H9 (cell line): ENCODE results near the gene MYO15B. TPM values are rescaled to one million over a fixed set of nuclear protein-coding genes. Genes with fewer than 3 reads are reported as not detected.

Experiments
- DNase-seq: peaks from one replicate; pipeline ENCODE4 v3.0.0-alpha.2; 2017
- H2AFZ ChIP-seq: one replicate; pipeline ENCODE4 v1.6.1; 2013; ENCODE audit warnings: mild to moderate bottlenecking, low read length, control low read depth, moderate library complexity
- H2AK5ac ChIP-seq: 2 replicates; pipeline ENCODE4 v1.6.1; 2013; ENCODE audit warnings: low read length, control low read depth, mixed read lengths; ENCODE audit not compliant: insufficient read length
- H2BK120ac ChIP-seq: one replicate; pipeline ENCODE4 v1.6.1; 2013; ENCODE audit warnings: low read depth, mild to moderate bottlenecking, low read length, control low read depth, inconsistent platforms; ENCODE audit not compliant: poor library complexity, severe bottlenecking
- H2BK12ac ChIP-seq: 2 replicates; pipeline ENCODE4 v1.6.1; 2013; ENCODE audit warnings: low read length, control low read depth, mixed read lengths, low read depth; ENCODE audit not compliant: insufficient read length
- H2BK15ac ChIP-seq: 2 replicates; pipeline ENCODE4 v1.6.1; 2013; ENCODE audit warnings: low read depth, low read length, control low read depth
- H2BK20ac ChIP-seq: one replicate; pipeline ENCODE4 v1.6.1; 2013; ENCODE audit warnings: low read depth, mild to moderate bottlenecking, low read length, control low read depth, inconsistent platforms; ENCODE audit not compliant: poor library complexity, severe bottlenecking
- H2BK5ac ChIP-seq: 2 replicates; pipeline ENCODE4 v1.6.1; 2013; ENCODE audit warnings: low read length, control low read depth, mixed read lengths; ENCODE audit not compliant: insufficient read length
- H3K14ac ChIP-seq: 2 replicates; pipeline ENCODE4 v1.6.1; 2013; ENCODE audit warnings: low read length, control low read depth; ENCODE audit not compliant: insufficient read depth
- H3K18ac ChIP-seq: 2 replicates; pipeline ENCODE4 v1.6.1; 2013; ENCODE audit warnings: low read depth, mild to moderate bottlenecking, mixed read lengths, low read length, control low read depth; ENCODE audit not compliant: insufficient read length
- H3K23ac ChIP-seq: 2 replicates; pipeline ENCODE4 v1.6.1; 2013; ENCODE audit warnings: low read length, control low read depth, mixed read lengths, low read depth; ENCODE audit not compliant: insufficient read length
- H3K23me2 ChIP-seq: 2 replicates; pipeline ENCODE4 v1.6.1; 2013; ENCODE audit warnings: low read depth, mild to moderate bottlenecking, mixed read lengths, low read length, control low read depth; ENCODE audit not compliant: insufficient read length, poor library complexity, severe bottlenecking
- H3K27ac ChIP-seq: 2 replicates; pipeline ENCODE4 v1.5.1; 2013; ENCODE audit warnings: low read length, control low read depth, mixed read lengths, low read depth; ENCODE audit not compliant: insufficient read length
- H3K27me3 ChIP-seq: 2 replicates; pipeline ENCODE4 v1.6.1; 2013; ENCODE audit warnings: low read length, control low read depth, inconsistent platforms; ENCODE audit not compliant: insufficient read depth
- H3K4ac ChIP-seq: 2 replicates; pipeline ENCODE4 v1.6.1; 2013; ENCODE audit warnings: low read depth, mild to moderate bottlenecking, control low read depth, inconsistent platforms, low read length, moderate library complexity
- H3K4me1 ChIP-seq: 2 replicates; pipeline ENCODE4 v1.6.1; 2013; ENCODE audit warnings: low read length, control low read depth, inconsistent platforms; ENCODE audit not compliant: insufficient read depth
- H3K4me2 ChIP-seq: 2 replicates; pipeline ENCODE4 v1.6.1; 2013; ENCODE audit warnings: low read length, control low read depth, mixed read lengths; ENCODE audit not compliant: insufficient read length, insufficient read depth
- H3K56ac ChIP-seq: 2 replicates; pipeline ENCODE4 v1.6.1; 2013; ENCODE audit warnings: low read depth, mild to moderate bottlenecking, mixed read lengths, low read length, control low read depth; ENCODE audit not compliant: insufficient read length
- H3K79me1 ChIP-seq: 2 replicates; pipeline ENCODE4 v1.6.1; 2013; ENCODE audit warnings: low read depth, mild to moderate bottlenecking, moderate library complexity, low read length, control low read depth, inconsistent platforms; ENCODE audit not compliant: insufficient read depth, poor library complexity, severe bottlenecking
- H3K79me2 ChIP-seq: 2 replicates; pipeline ENCODE4 v1.6.1; 2013; ENCODE audit warnings: low read length, control low read depth, inconsistent platforms; ENCODE audit not compliant: insufficient read depth
- H3K9ac ChIP-seq: 2 replicates; pipeline ENCODE4 v1.6.1; 2013; ENCODE audit warnings: low read length, control low read depth, mixed read lengths; ENCODE audit not compliant: insufficient read length; ENCODE audit errors: extremely low read depth
- H3K9me3 ChIP-seq: one replicate; pipeline ENCODE4 v1.6.1; 2013; ENCODE audit warnings: low read depth, low read length, inconsistent platforms; ENCODE audit not compliant: control insufficient read depth
- H3T11ph ChIP-seq: one replicate; pipeline ENCODE4 v1.6.1; 2013; ENCODE audit warnings: mild to moderate bottlenecking, low read length, control low read depth, inconsistent platforms
- H4K20me1 ChIP-seq: one replicate; pipeline ENCODE4 v1.6.1; 2013; ENCODE audit not compliant: control insufficient read depth, insufficient read length, insufficient read depth
- H4K5ac ChIP-seq: 2 replicates; pipeline ENCODE4 v1.6.1; 2013; ENCODE audit warnings: low read depth, mild to moderate bottlenecking, mixed read lengths, low read length, control low read depth; ENCODE audit not compliant: insufficient read length
- H4K8ac ChIP-seq: replicated peaks from 2 replicates; pipeline ENCODE4 v1.6.1; 2013; ENCODE audit warnings: low read length, control low read depth, mixed read lengths, low read depth; ENCODE audit not compliant: insufficient read length
- H4K91ac ChIP-seq: 2 replicates; pipeline ENCODE4 v1.6.1; 2013; ENCODE audit warnings: low read depth, mild to moderate bottlenecking, moderate library complexity, mixed read lengths, low read length, control low read depth; ENCODE audit not compliant: insufficient read length
- H3K27ac Mint-ChIP-seq, 3 experiments: 2 replicates in 2 of 3; 3 replicates in 1 of 3; pipeline ENCODE4 v1.8.0; 2020 to 2021; ENCODE audit warnings: mixed read lengths in 3 of 3, mild to moderate bottlenecking in 1 of 3, moderate library complexity in 1 of 3
- H3K27me3 Mint-ChIP-seq: 2 replicates; pipeline ENCODE4 v1.8.0; 2021; ENCODE audit warnings: low read depth, mild to moderate bottlenecking, moderate library complexity, mixed read lengths
- H3K36me3 Mint-ChIP-seq, 3 experiments: 2 replicates in 2 of 3; 3 replicates in 1 of 3; pipeline ENCODE4 v1.8.0; 2020 to 2021; ENCODE audit warnings: low read depth in 3 of 3, mixed read lengths in 3 of 3; ENCODE audit not compliant: insufficient read depth in 1 of 3
- H3K4me1 Mint-ChIP-seq, 2 experiments: 2 replicates each; pipeline ENCODE4 v1.8.0; 2020; ENCODE audit warnings: mixed read lengths in 2 of 2
- H3K4me3 Mint-ChIP-seq, 2 experiments: 2 replicates in 1 of 2; 3 replicates in 1 of 2; pipeline ENCODE4 v1.8.0; 2020 to 2021; ENCODE audit warnings: mild to moderate bottlenecking in 2 of 2, mixed read lengths in 2 of 2, moderate library complexity in 1 of 2
- H3K9me3 Mint-ChIP-seq, 2 experiments: 2 replicates in 1 of 2; 3 replicates in 1 of 2; pipeline ENCODE4 v1.8.0; 2020; ENCODE audit warnings: mild to moderate bottlenecking in 2 of 2, mixed read lengths in 2 of 2, moderate library complexity in 1 of 2
- CTCF ChIP-seq: fragments of 200-600 bp; sonication (generic); conservative IDR thresholded peaks from 3 replicates; pipeline ENCODE4 v1.8.0; 2021; ENCODE audit warnings: antibody characterized with exemption, mild to moderate bottlenecking
- WGBS: extraction: QIAGEN DNeasy Blood & Tissue Kit; methylation state at CpG from one replicate; pipeline ENCODE4 v1.1.7; 2013; ENCODE audit warnings: missing lambda C conversion rate, low lambda C conversion rate, mixed read lengths; ENCODE audit not compliant: insufficient read length; ENCODE audit errors: extremely low coverage; 5-methylcytosine and 5-hydroxymethylcytosine counted together
- total RNA-seq: library from RNA; stranded (reverse); gene quantifications from 2 replicates; pipeline ENCODE4 v1.2.1, GENCODE V29; 2021

The MYO15B gene
- total RNA-seq, 1 experiment from 2014 or later = 41.9 TPM

GRCh38 chr17:75665981-75666380, 78.4 kb downstream of the MYO15B start:
- Mint-ChIP-seq H3K27ac (no peak overlapping the region; a peak in 1 of 7 replicates), H3K4me3 (peak overlapping the region in 1 of 2 experiments; percentile 74; a peak in 2 of 5 replicates), H3K27me3 (no peaks in the 10 kb centered on the region), H3K4me1 (peaks cover 8 to 9% of the 10 kb centered on the region in 2 experiments), H3K36me3 (peaks cover 16 to 43% (median 42%) of the 10 kb centered on the region in 3 experiments; a peak in 6 of 7 replicates), H3K9me3 (no peaks in the 10 kb centered on the region)
- Histone ChIP-seq H3K23ac (no peak overlapping the region), H3K23me2 (peaks cover 4% of the 10 kb centered on the region), H3T11ph (no peak overlapping the region), H3K9me3 (no peaks in the 10 kb centered on the region), H2BK15ac (no peak overlapping the region), H3K14ac (no peak overlapping the region), H4K20me1 (no peaks in the 10 kb centered on the region), H2BK12ac (no peak overlapping the region), H2BK120ac (no peak overlapping the region), H3K27ac (no peak overlapping the region), H4K5ac (no peak overlapping the region), H2BK20ac (no peak overlapping the region), H3K56ac (no peak overlapping the region), H4K91ac (no peak overlapping the region), H2AK5ac (no peak overlapping the region), H3K4me2 (peak overlapping the region; percentile 78), H3K79me1 (peaks cover 3% of the 10 kb centered on the region), H3K4me1 (no peaks in the 10 kb centered on the region), H2BK5ac (no peak overlapping the region), H3K27me3 (no peaks in the 10 kb centered on the region), H4K8ac (no peak overlapping the region), H3K18ac (no peak overlapping the region), H3K4ac (no peak overlapping the region), H3K9ac (peak overlapping the region; percentile 61), H3K79me2 (peaks cover 17% of the 10 kb centered on the region; the same call in 1 of the 2 replicates), H2AFZ (no peak overlapping the region)
- WGBS = no CpG with 5 or more reads among the region's 10 CpGs
- TF ChIP-seq CTCF = no peak
- DNase-seq = no peak
